GM21390 (cell line): ENCODE data around the gene DNAJC28.
"Not testable (repeated sequence)": the region's sequence is repeated elsewhere in the genome, so short reads cannot be mapped to it uniquely, and the experiment has no call there.

Experiments used
- ATAC-seq: cut with Tn5 transposase; IDR thresholded peaks from one replicate; pipeline ENCODE4 v1.9.1; 2021; ENCODE audit not compliant: unreplicated experiment

Gene DNAJC28

GRCh38 chr21:33481314-33481943 lies 10.1 kb downstream of the DNAJC28 start:
- ATAC-seq: no peak

GRCh38 chr21:33480481-33481103 lies 10.9 kb downstream of the DNAJC28 start:
- no peak for ATAC-seq

DNA sequence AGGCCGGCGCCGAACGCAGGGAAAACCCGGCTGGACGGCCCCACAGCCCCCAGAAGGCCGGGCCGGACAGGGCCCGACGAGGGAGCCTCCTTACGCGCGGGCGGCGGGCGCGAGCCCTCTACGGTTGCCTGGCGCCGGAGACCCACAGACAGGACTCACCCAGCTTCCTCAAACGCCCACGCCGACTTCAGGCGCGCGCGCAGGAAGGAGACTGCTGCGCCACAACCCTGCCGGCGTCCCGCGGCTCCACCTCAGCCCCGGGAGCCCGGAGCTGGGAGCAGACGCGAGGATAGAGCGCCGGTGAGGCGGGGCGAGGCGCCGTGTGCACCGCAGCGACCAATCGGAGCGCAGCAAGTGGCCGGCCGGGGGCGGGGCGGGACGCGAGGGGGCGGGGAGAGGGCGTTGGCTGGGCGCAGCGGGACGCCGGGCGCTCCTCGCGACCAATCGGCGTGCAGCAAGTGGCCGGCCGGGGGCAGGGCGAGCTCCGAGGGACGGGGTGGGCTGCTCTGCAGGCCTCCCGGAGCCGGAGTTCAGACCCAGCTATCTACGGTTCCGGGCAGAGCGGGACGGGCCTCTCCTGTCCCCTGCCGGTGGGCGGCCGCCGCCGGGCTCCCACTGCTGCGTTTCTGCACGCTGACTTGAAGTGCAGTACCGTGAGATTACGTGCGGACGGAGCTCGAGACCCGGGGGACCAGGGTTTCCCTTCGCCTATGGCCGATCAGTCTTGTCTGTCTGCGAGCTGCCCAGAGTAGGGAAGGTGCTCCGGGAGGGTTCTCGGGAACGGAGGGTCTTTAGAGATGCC lies 11.6 kb downstream of the DNAJC28 start, which contains the start of gene TMEM50B:
TMEM50B (minus strand) TSS at position 296 of the 802 bp plus-strand sequence. CDS start 11,089 bp downstream, outside the sequence.
- peak; percentile 86 for ATAC-seq

DNA sequence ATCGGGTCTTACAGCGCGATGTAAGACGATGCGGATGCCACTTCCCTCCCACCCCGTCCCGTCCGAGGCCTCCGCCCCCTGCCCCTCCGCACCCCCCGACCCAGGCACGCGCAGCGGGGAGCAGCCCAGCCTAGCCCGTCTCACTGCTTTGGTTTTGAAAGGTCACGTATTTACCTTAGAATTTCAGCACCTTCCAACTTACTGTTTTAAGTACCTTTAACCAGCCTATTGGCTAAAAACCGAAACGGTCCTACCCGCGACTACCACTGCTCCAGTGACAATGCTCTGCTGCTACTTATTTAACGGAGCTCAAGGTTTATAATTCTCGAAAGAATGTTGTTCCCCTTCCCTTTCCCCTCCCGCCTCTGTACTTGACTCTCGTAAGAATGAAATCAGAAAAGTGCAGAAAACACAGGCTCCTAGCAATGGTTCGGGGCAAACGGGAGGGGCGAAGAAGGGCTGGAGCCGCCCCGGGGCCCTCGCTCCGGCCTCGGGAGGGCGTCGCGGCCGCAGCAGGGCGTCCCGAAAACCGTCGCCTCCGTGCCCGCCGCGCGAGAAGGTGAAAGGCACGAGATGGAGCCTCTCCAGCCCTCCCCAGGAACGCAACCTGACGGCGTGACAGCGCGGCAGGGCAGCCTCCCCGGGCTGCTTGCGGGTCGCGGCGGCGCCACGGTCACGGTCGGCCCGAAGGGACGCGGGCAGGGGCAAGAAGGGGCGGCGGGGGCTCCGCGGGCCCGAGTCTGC lies 12.4 kb downstream of the DNAJC28 start:
- peak; percentile 14 for ATAC-seq

- no peak for ATAC-seq
Measured at GRCh38 chr21:33478182-33478581, 13.3 kb downstream of the DNAJC28 start.

GRCh38 chr21:33477066-33477465 lies 14.4 kb downstream of the DNAJC28 start:
- ATAC-seq: no peak

DNA sequence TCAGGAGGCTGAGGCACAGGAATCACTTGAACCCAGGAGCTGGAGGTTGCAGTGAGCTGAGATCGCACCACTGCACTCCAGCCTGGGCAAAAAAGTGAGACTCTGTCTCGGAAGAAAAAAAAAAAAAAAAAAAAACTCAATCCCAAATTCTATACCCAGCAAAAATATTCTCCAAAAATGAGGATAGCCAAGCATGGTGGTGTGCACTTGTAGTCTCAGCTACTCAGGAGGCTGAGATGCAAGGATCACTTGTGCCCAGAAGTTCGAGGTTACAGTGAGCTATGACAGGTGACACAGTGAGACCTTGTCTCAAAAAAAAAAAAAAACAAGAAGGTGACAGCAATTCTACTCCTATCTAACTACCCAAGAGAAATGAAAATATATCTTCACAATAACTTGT lies 18.2 kb downstream of the DNAJC28 start:
- ATAC-seq: no peak

- ATAC-seq: no peak
Measured at GRCh38 chr21:33470701-33471100, 20.8 kb downstream of the DNAJC28 start.

- ATAC-seq: not testable (repeated sequence)
Measured at GRCh38 chr21:33469183-33469582, 22.3 kb downstream of the DNAJC28 start.

GRCh38 chr21:33461538-33462250 lies 29.8 kb downstream of the DNAJC28 start:
- ATAC-seq: no peak

DNA sequence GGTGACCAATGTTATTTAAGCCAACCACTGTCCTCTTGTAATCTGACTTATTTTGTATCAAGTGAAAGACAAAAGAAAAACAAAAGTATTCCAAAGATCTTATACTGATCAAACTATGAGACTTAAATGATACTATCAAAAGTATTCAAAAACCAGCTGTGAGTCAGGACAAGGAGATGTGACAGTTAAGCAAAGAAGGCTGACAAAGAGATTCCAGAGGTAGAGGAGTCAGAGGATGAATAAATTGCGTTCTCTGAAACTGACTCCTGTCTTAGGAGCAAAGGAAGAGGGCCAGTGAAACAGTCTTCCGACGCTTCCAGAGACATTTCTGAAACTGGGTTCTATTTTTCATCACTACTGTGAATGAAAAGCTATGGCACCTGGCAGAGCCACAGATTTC lies 32.7 kb downstream of the DNAJC28 start:
- no peak for ATAC-seq

DNA sequence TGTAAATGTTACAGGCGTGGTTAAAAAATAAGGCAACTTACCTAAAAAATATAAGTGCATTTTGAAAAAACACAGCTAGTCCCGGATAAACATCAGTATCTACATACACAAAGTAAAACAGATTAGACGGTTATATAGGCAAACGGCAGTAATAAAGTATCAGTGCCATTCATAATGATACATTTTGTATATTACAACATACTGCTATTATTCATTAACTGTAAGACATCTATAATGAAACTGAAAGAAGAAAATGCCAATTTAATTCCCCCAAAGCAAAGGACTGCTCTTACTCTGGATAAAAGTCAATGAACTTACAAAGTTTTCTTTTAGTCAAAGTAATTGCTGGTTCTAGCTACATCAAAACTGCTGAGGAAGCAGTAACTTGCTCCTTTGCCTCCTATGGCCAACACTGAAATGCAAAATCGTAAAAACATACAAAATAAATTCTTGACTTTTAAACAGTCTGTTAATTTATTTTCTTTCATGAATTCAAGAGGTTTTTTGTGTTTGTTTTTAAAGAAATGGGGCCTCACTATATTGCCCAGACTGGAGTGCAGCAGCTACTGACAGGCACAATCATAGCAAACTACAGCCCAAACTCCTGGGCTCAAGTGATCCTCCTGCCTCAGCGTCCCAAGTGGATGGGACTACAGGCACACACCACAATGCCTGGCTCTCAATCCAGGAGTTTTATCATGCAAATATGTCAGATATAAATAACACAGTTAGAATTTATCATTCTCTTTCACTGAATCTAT lies 35.6 kb downstream of the DNAJC28 start:
- no peak for ATAC-seq

DNA sequence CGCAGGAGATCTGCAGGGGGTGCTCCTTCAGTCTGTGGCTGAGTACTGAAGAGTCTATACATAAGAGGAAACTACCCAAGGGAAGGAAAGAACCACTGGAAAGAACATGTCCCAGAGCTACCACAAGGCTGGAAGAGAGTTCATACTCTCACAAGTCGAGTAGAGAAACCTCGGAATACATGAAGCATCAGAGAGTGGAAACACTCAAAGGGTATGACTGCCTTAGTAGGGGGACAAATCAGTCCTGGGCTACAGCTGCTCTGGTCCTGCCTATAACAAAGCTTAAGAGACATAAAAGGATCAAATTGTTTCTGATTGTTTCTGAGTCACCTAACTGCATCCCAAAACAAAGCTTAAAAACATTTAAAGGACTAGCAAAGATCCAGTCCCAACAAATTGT lies 39.2 kb downstream of the DNAJC28 start:
- ATAC-seq: no peak

DNA sequence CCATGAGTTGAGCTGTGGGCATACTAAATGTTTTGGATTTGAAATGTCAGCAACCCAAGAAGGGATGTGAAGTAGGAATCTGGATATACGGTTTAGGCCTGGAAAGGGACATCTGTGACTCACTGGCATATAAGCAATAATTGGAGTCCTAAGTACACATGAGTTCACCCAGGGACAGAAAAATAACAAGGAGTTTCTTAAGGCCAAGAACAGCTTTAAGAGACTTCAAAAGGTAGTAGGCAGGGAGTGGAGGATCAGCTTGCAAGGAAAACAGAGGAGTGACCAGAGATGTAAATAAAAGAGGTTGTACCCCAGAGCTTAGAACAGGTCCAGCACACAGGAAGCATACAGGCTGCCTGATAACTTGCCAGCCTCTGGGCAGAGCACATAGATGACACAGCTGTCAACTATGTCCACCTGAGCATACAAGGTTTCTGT lies 39.9 kb downstream of the DNAJC28 start:
- ATAC-seq: no peak

- ATAC-seq: no peak
Measured at GRCh38 chr21:33449616-33450015, 41.9 kb downstream of the DNAJC28 start.

DNA sequence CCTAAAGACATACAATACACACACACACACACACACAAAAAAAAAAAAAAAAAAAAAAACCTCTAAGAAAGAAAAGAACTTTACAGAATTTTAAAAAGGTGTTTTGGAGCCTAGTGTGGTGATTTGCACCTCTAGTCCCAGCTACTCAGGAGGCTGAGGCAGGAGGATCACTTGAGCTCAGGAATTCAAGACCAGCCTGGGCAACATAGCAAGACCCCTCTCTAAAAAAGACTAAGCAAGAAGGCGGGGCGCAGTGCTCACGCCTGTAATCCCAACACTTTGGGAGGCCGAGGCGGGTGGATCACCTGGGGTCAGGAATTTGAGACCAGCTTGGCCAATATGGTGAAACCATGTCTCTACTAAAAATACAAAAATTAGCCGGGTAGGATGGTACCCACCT lies 44.9 kb downstream of the DNAJC28 start:
- ATAC-seq: not testable (repeated sequence)

DNA sequence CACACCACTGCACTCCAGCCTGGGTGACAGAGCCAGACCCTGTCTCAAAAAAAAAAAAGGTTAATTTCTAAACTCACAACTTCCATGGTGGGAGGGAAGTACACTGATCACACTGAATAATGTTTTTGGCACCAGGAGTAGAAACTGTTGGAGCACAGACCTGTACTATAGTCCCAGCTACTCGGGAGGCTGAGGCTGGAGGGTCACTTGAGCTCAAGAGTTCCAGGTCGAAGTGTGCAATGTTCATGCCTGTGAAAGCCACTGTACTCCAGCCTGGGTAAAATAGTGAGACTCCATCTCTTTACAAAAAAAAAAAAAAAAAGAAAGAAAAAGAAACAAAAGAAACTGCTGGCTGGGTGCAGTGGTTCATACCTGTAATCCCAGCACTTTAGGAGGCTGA lies 47.0 kb downstream of the DNAJC28 start:
- ATAC-seq: no peak

DNA sequence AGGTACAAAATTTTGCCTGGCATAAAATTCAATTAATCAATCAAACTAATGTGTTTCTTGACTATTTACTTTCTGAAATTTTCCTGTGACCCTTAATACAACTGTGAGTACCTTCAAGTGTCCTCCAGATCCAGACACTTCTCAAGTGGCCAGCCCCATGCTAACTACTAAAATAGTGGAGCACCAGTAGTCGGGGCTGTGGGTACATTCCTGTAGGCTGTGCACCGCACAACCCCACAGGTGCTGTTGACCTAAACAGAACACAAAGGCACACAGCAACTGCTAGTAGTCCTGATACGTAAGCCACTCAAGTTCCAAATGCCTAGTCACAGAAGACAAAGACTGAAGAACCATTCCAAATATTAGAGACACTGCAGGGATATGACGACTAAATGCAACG lies 48.3 kb downstream of the DNAJC28 start:
- ATAC-seq: no peak

DNA sequence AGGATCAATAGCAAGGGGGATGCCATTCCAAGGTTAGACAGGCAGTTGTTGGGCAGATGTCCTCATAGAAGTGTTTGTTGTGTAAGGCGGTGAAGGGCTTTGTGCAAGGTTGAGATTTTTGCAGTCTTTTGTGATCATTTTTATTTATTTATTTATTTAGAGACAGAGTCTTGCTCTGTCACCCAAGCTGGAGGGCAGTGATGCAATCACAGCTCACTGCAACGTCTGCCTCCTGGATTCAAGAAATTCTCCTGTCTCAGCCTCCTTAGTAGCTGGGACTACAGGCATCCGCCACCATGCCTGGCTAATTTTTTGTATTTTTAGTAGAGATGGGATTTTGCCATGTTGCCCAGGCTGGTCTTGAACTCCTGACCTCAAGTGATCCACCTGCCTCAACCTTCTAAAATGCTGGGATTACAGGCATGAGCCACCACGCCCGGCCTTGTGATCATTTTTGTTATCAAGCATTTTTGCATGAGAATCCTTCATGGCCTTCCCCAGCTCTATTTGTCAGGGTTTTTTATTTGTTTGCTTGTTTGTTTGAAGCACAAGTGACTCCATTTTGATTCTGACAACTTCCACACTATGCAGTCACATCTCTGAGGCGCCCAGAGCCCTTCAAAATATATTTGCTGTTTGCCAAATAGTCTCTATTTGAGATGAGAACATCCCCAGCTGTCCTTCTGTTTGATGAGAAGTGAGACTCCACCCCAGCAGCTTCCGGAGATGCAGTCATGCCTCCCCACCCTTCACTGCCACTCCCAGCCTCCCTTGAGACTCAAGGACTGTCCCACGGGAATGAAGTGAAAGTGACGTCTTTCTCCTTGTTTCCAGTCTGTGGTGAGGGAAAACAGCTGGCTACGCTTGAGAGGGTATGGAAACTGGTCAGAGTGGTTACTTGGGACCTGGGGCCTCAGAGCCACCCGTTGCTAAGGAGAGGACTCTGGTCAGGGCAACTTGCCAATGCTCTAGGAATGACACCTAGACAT lies 49.7 kb downstream of the DNAJC28 start:
- peak; percentile 57 for ATAC-seq
